ENCODE results near the gene NGEF. TPM values are rescaled to one million over a fixed set of nuclear protein-coding genes. Genes with fewer than 3 reads are reported as not detected.
A peak's percentile ranks its signal among the peaks of the same experiment; 100 is the strongest.

The NGEF gene
- total and polyA plus RNA-seq, 9 of the 15 experiments (the other 6 are each of a cell fraction or from before 2014, with no cell fraction given): 0.07 to 0.17 (median 0.09) TPM; not detected in 6

GRCh38 chr2:232981767-232982360, 31.2 kb downstream of the NGEF start:
- TF ChIP-seq CREB3 (tag; conservative IDR thresholded peaks at IDR 0.05; ENCODE audit: low read depth) (no peak), CTCF (IDR thresholded peaks at IDR 0.05 in 2 of 3, conservative IDR thresholded peaks at IDR 0.05 in 1 of 3; ENCODE audit: insufficient read depth in 2 of 3, low read depth in 1 of 3, low read length in 3 of 3) (peak in 1 of 3 experiments; percentile 29; a peak in 1 of 6 replicates)
- Histone ChIP-seq H3K9me3 (replicated peaks; ENCODE audit: control insufficient read depth, insufficient read depth, low read depth, low read length) (no peaks in the 10 kb centered on the region), H3K4me3 (no peak overlapping the region), H3K36me3 (ENCODE audit: control insufficient read depth, insufficient read depth, low read length) (no peaks in the 10 kb centered on the region), H2AFZ (ENCODE audit: low read depth, low read length) (no peak overlapping the region), H3K9ac (ENCODE audit: insufficient read depth in 1 of 2, low read depth in 2 of 2, low read length in 2 of 2) (no peak overlapping the region), H3K9me1 (ENCODE audit: control insufficient read depth, insufficient read depth, low read length) (no peaks in the 10 kb centered on the region), H3K4me1 (replicated peaks in 1 of 2; ENCODE audit: control insufficient read depth in 2 of 2, insufficient read depth in 2 of 2, low read length in 2 of 2) (no peaks in the 10 kb centered on the region; a peak in 2 of 5 replicates), H4K20me1 (replicated peaks; ENCODE audit: control insufficient read depth, insufficient read depth, low read length) (no peaks in the 10 kb centered on the region), H3K27ac (ENCODE audit: extremely low read depth, low read depth, low read length) (no peak overlapping the region), H3K79me2 (ENCODE audit: control insufficient read depth, insufficient read depth, low read length) (no peaks in the 10 kb centered on the region), H3K4me2 (ENCODE audit: insufficient read depth, low read length) (no peak overlapping the region), H3K27me3 (ENCODE audit: control insufficient read depth in 2 of 2, insufficient read depth in 2 of 2, low read length in 2 of 2) (peaks cover 0 to 58% of the 10 kb centered on the region in 2 experiments; a peak in 2 of 5 replicates)
- ChIA-PET CTCF (ENCODE audit: low intra/inter-chr PET ratio) (no interaction called here), POLR2A (no interaction called here)
- ATAC-seq: no peak
- in situ Hi-C loops (cut with MboI): no loop called here
- no peak for FAIRE-seq
- BruUV-seq (replicated peaks): no TSS peak
- no peak for DNase-seq (ENCODE audit: extremely low read depth in 1 of 4, low spot score in 3 of 4)
- 5% methylated on average over 4 of the region's 5 CpGs for WGBS (ENCODE audit: insufficient coverage, low coverage, missing lambda C conversion rate)
- intact Hi-C loops (cut with micrococcal nuclease): no loop called here

Measured in K562 (cell line).